HG02884 (cell line): ENCODE results near the gene ELL2.

Experiments
- ATAC-seq: cut with Tn5 transposase; IDR thresholded peaks from one replicate; pipeline ENCODE4 v1.9.1; 2021; ENCODE audit warnings: mild to moderate bottlenecking, moderate library complexity; ENCODE audit not compliant: unreplicated experiment

The ELL2 gene

DNA sequence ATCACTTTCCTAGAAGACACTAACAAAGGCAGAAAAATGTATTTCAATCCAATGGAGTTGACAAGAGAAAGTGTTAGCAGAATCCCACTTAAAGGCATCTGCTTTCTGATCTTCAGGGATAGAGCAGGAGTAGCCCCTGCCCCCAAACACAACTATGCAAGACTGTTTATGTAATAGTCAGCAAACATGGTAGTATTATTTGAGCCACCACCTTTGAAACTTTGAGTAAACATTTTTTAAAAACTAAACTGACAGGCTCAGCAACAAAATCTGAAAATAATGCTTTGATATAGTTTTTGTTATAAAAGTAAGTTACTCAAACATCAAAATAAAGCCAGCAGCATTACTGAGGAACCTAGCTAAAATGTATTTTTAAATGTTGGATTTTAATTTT lies 4.8 kb downstream of the ELL2 start:
- ATAC-seq: no peak

- ATAC-seq: no peak
These were observed 5.4 kb downstream of the ELL2 start for GRCh38 chr5:95956021-95956899.

- ATAC-seq: no peak
These were observed 6.9 kb downstream of the ELL2 start for GRCh38 chr5:95954716-95955115.

DNA sequence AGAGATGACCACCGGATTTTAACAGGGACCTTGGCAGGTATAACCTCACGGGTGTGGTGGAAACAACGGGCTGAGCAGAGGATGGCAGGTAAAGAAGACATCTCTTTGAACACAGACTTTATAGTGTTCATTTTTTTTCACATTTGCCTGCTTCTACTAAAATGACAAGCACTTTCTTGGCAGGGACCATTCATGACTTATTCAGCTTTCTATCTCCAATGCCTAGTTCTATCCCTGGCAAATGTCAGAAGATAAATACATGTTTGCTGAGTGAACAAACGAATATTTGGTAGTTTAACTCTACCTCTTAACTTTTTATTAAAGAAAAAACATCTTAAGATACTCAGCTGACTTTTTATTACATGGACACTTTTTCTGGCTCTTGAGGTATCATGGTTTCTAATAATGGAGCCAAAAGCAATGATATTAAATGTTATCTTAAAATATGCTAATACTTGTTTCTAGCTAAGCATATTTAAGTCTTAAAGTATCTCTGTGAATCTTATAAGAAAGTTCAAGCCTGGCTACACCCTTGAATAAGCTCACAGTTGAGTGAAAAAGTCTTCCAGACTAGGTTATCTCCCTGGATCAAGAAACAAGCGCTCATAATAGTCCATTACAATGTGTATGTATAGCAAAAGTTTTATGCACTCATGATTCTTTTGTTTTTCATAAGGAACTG lies 8.5 kb downstream of the ELL2 start:
- no peak for ATAC-seq

DNA sequence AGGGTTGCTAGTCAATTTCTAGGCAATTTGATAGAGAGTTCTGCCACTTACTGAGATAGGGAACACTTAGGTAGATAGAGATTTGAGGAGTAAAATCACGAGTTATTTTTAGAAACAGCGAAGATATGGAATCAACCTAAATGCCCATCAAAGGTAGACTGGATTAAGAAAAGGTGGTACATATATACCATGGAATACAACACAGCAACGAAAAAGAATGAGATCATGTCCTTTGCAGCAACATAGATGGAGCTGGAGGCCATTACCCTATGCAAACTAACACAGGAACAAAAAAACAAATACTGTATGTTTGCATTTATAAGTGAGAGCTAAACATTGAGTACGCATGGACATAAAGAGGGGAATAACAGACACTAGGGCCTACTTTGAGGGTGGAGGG lies 9.7 kb downstream of the ELL2 start:
- ATAC-seq: no peak

GRCh38 chr5:95949810-95950209 lies 11.8 kb downstream of the ELL2 start:
- ATAC-seq: no peak

DNA sequence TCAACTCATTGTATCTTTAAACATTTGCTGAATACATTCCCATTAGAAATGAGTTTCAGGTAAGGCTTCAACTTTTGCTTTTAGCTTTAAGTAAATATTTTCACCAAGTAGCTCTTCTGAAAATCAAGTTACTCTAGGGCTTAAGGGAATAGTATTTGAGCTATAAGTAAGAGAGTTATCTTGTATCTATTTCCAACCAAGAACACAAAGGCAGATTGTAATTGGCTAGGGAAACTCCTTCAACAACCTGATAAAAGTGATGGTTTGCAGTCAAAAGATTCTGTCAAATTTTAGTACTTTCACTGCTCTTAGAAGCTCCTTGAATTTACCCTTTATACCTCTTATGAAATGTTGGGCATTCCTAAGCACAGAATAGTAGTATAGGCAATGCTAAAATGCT lies 13.0 kb downstream of the ELL2 start:
- ATAC-seq: no peak

DNA sequence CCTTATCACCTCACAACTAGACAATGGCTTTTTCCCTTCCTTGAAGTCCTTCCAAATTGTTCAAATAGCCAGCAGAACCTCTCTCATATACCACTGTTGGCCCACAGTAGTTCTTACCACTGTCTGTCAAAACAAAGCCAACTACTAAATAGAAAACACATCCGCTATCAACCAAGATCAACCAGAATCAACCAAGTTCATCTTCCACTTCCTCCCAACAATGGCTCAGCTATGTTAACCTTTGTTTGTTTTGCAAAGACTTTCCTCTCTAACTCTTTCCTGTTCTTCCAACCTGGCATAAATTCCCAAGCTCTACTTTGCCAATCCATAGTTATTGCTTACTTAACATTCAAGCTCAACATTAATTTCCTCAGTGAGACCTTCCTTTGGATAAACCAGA lies 15.2 kb downstream of the ELL2 start:
- no peak for ATAC-seq

- ATAC-seq: no peak
These were observed 18.7 kb downstream of the ELL2 start for GRCh38 chr5:95942968-95943367.

DNA sequence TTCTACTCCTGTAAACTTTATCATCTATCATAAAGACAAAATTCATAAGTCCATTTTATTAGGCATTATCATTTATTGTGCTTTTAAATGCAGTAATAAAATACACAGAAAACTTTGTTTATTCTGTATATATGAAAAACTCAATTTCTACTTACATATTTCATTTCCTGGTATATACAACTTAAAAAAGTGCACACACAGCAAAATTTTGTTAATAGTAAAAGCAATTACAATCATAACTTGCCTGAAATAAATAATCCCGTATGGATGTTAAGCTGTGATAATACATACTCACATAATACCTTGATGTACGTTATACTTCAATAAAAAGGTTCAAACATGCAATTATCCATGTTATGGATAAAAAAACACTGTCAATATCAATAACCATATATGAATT lies 19.2 kb downstream of the ELL2 start:
- ATAC-seq: no peak

GRCh38 chr5:95941756-95942155 lies 19.9 kb downstream of the ELL2 start:
- ATAC-seq: no peak

GRCh38 chr5:95940758-95941682 lies 20.6 kb downstream of the ELL2 start:
- no peak for ATAC-seq

- peak; percentile 55 for ATAC-seq
These were observed 22.2 kb downstream of the ELL2 start for GRCh38 chr5:95939465-95939864.

DNA sequence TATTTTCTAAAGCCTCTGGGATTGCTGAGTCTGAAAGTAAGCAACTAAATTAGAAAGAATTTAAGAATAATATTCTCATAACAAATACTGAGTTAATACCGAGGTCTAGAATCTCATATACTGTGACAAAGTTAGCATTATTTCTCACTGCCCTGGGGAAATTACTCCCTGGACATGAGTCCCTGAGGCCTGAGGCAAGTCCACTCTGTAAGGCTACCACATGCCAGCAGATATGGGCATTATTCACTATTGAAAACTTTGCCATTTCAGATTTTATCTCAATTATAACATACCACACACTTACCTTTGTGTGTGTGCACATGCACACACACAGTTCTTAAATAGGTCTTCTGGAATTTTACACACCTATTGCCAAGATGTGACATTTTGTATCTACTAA lies 22.9 kb downstream of the ELL2 start:
- no peak for ATAC-seq

GRCh38 chr5:95938347-95938746 lies 23.3 kb downstream of the ELL2 start:
- ATAC-seq: no peak

GRCh38 chr5:95937607-95938152 lies 24.0 kb downstream of the ELL2 start:
- no peak for ATAC-seq

GRCh38 chr5:95936812-95937397 lies 24.7 kb downstream of the ELL2 start:
- no peak for ATAC-seq

- no peak for ATAC-seq
These were observed 26.0 kb downstream of the ELL2 start for GRCh38 chr5:95935553-95936100.

- ATAC-seq: no peak
These were observed 27.3 kb downstream of the ELL2 start for GRCh38 chr5:95934207-95934804.

DNA sequence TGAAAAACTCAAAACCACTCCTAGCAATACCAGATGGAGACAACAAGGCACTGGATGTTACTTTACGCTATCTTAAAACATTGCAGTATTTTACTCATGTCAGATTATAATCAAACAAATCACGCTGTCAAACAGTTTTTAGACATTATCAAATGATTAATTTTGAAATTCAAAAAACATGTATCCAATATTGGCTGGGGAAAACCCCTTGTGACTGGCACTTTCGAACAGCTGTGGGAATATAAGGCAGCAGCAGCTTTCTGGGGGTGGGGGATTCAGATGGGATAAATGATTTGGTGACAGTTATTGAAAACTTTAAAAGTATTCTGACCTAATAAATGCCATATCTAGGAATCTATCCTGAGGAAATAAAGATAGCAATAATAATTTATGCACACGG lies 28.7 kb downstream of the ELL2 start:
- ATAC-seq: no peak
